Adrenal gland (tissue), 12 donors: ENCODE results near the gene TENT4A. TPM values are rescaled to one million over a fixed set of nuclear protein-coding genes. Genes with fewer than 3 reads are reported as not detected.
A peak's percentile ranks its signal among the peaks of the same experiment; 100 is the strongest.

Experiments
- DNase-seq, 7 donors: peaks; one replicate each; pipeline ENCODE4 v3.0.0-alpha.2; 2019 to 2020
- H3K27ac ChIP-seq, 5 donors: fragments of 200-600 bp; sonication (generic) in 4 of 5; 1 replicate in 3 of 5; 2 replicates in 2 of 5; pipeline versions ENCODE4 v1.5.1 to v1.8.0; 2016 to 2020; ENCODE audit warnings: mild to moderate bottlenecking in 1 of 5
- H3K27me3 ChIP-seq: fragments of 200-600 bp; 2 replicates; pipeline ENCODE4 v1.8.0; 2021
- H3K36me3 ChIP-seq, 2 donors: fragments of 200-600 bp; replicated peaks in 1 of 2; 1 replicate in 1 of 2; 2 replicates in 1 of 2; pipeline versions ENCODE4 v1.5.1 to v1.8.0; 2018 to 2022
- H3K4me1 ChIP-seq, 2 donors: fragments of 200-600 bp; replicated peaks in 1 of 2; 1 replicate in 1 of 2; 2 replicates in 1 of 2; pipeline versions ENCODE4 v1.5.1 to v1.8.0; 2018 to 2021
- H3K4me3 ChIP-seq, 4 donors: fragments of 200-600 bp; sonication (generic) in 3 of 4; one replicate each; pipeline ENCODE4 v1.5.1; 2016 to 2018
- H3K9me3 ChIP-seq, 3 donors: fragments of 200-600 bp; sonication (generic) in 1 of 3; replicated peaks in 1 of 3; 1 replicate in 2 of 3; 2 replicates in 1 of 3; pipeline versions ENCODE4 v1.5.1 to v1.8.0; 2016 to 2021
- POLR2A ChIP-seq, 2 donors: fragments of 450-650 bp; IDR thresholded peaks; one replicate each; pipeline ENCODE4 v1.6.1; 2017; ENCODE audit warnings: antibody characterized with exemption in 2 of 2, mild to moderate bottlenecking in 2 of 2, moderate library complexity in 1 of 2
- WGBS, 4 donors: extraction: QIAGEN DNeasy Blood & Tissue Kit in 2 of 4; methylation state at CpG; one replicate each; pipeline versions ENCODE4 v1.1.5 to v1.1.7; 2013 to 2017; 5-methylcytosine and 5-hydroxymethylcytosine counted together
- intact Hi-C, 2 donors: fragments of 100-400 bp; cut with DNase I; formaldehyde crosslinking; loops; one replicate each; pipeline versions ENCODE4 v1.14.1 to v1.15.0; 2022 to 2023
- polyA plus RNA-seq, 3 donors: library from polyadenylated mRNA; stranded (reverse); fragments of 200-250 nt in 2 of 3; fragments of 350-450 nt in 1 of 3; fragmentation: Illumina TruSeq in 1 of 3; extraction: RNeasy Lipid Tissue Mini Kit (QIAGEN cat#74804) in 1 of 3; gene quantifications; one replicate each; pipeline ENCODE4 v1.2.3, GENCODE V29; 2013 to 2014
- total RNA-seq, 9 donors: library from RNA; depleted of rRNA in 4 of 9; stranded (reverse); fragments of >200 nt in 4 of 9; fragments of 120-200 nt in 1 of 9; fragmentation: NEBNext Ultra II Directional in 1 of 9; extraction: Animal tissue kit (Norgen Biotek cat#: 25700) in 1 of 9; gene quantifications; one replicate each; pipeline versions ENCODE4 v1.1.0 to v1.2.4, GENCODE V29; 2013 to 2023
- TF ChIP-seq, protein P1 (sequence below), 6 experiments: fragments of 450-650 bp in 4 of 6; fragments of 200-600 bp in 2 of 6; sonication (generic) in 1 of 6; IDR thresholded peaks; 1 replicate in 5 of 6; 2 replicates in 1 of 6; pipeline versions ENCODE4 v1.5.1 to v1.8.0; 2016 to 2021; ENCODE audit warnings: antibody characterized with exemption in 6 of 6, mild to moderate bottlenecking in 2 of 6, moderate library complexity in 1 of 6
- donor health status: healthy with polysubstance abuse.
- donor health status: Bipolar disorder and iron deficiency.
- donor health status: DM: yes; HTN: yes; CAD: no.
- donor health status: DM: no; HTN: no; CAD: no.
- donor health status: DM: no; HTN: no; CAD: no.
- donor health status: DM: yes; HTN: yes; CAD: no.

Gene TENT4A
- total and polyA plus RNA-seq, 12 donors = 9.1 to 24.4 (median 14.4) TPM

DNA sequence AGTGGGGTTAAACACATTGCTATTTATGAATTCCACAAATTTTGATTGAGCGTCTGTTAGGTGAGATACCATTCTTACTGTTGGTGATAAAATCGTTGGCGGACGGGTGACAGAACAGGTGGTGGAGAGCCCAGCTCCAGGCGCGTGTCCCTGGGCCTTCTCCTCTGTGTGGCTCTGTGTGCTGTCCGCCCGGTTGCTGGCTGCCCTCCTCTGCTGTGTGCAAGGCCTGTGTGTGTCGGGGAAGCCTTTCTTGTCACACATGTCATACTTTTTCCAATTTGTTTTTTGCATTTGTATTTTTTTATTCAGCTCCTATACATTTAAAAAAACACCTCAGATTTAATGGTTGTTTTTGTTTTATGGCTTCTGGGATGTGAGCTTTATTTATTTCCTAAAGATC is 33.9 kb downstream of the TENT4A start:
- Histone ChIP-seq H3K4me3 (no peak overlapping the region), H3K27ac (no peak overlapping the region), H3K4me1 (no peaks in the 10 kb centered on the region), H3K36me3 (peaks cover 0 to 73% of the 10 kb centered on the region in 2 donors), H3K27me3 (no peaks in the 10 kb centered on the region), H3K9me3 (no peaks in the 10 kb centered on the region)
- intact Hi-C loops = loop anchor here (2.0 to 10.0 kb wide), 3 partner anchors 112 to 1252 kb away; partner anchors contain the start of genes NSUN2 (in 2 of the 2) and SRD5A1 (in 2 of the 2)
- TF ChIP-seq POLR2A (IDR thresholded peaks at IDR 0.05) = no peak
- TF ChIP-seq, protein P1, sequence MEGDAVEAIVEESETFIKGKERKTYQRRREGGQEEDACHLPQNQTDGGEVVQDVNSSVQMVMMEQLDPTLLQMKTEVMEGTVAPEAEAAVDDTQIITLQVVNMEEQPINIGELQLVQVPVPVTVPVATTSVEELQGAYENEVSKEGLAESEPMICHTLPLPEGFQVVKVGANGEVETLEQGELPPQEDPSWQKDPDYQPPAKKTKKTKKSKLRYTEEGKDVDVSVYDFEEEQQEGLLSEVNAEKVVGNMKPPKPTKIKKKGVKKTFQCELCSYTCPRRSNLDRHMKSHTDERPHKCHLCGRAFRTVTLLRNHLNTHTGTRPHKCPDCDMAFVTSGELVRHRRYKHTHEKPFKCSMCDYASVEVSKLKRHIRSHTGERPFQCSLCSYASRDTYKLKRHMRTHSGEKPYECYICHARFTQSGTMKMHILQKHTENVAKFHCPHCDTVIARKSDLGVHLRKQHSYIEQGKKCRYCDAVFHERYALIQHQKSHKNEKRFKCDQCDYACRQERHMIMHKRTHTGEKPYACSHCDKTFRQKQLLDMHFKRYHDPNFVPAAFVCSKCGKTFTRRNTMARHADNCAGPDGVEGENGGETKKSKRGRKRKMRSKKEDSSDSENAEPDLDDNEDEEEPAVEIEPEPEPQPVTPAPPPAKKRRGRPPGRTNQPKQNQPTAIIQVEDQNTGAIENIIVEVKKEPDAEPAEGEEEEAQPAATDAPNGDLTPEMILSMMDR (IDR thresholded peaks at IDR 0.05) = no peak
- 79 to 92% (median 87%) methylated on average over 9 of the region's 9 CpGs for WGBS, 4 donors
- DNase-seq = peak in 1 of 7 donors; percentile 18

DNA sequence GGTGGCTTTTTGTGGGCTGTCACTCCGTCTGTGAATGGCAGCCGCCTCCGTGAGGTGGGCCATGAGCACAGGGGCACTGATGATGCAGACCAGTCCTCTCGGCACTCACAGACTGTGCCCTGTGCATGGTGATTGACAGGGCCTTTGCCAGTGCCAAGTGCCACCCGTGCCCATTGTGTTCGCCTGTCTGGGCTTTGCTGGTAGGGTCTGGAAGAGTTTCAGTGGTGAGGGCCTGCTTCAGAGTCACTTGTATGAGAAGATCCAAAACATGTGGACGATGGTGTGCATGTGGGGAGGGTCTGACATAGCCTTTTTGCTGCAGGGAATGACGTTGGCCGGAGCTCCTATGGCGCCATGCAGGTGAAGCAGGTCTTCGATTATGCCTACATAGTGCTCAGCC is 34.9 kb downstream of the TENT4A start:
- Histone ChIP-seq H3K9me3 (no peaks in the 10 kb centered on the region), H3K36me3 (peaks cover 0 to 73% of the 10 kb centered on the region in 2 donors), H3K4me3 (no peak overlapping the region), H3K4me1 (no peaks in the 10 kb centered on the region), H3K27me3 (no peaks in the 10 kb centered on the region), H3K27ac (no peak overlapping the region)
- DNase-seq = no peak
- intact Hi-C loops = loop anchor here (10.0 kb wide), 2 partner anchors 113 to 1253 kb away; partner anchors contain the start of genes NSUN2 (in 1 of the 2) and SRD5A1 (in 1 of the 2)
- WGBS, 4 donors = 90 to 97% (median 92%) methylated on average over 9 to 11 of the region's 11 CpGs
- no peak for TF ChIP-seq POLR2A (IDR thresholded peaks at IDR 0.05)
- TF ChIP-seq, protein P1 (IDR thresholded peaks at IDR 0.05) = no peak

DNA sequence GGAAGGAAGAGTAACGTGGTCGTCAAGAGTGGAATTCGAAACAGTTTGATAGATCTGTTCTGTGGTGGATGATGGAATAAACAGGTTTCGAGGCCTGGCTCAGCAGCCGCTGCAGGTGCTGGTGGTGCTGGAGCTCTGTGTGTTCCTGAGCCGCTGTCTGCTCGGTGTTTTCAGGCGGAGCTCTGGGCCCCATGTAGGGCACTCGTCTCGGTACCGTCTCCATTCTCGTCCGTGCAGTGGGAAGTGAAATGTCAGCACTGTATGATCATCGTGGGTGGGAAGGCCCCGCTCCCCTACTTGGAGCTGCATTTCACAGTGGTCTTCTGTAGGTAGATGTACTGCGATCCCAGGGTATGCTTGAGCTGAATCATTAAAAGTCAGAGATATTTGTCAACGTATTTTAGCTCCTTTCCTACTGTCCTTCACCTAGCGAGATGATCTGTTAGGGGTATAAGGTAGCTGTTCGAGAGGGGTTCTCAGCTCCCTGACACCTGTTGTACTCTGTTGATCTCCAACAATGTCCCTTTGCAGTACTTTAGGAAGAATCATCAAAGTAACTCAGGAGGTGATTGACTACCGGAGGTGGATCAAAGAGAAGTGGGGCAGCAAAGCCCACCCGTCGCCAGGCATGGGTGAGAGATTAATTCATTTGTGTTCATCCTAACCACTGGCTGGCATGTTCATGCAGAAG is 35.9 kb downstream of the TENT4A start:
- Histone ChIP-seq H3K4me3 (no peak overlapping the region), H3K36me3 (peaks cover 0 to 75% of the 10 kb centered on the region in 2 donors), H3K27me3 (no peaks in the 10 kb centered on the region), H3K4me1 (no peaks in the 10 kb centered on the region), H3K27ac (no peak overlapping the region), H3K9me3 (no peaks in the 10 kb centered on the region)
- intact Hi-C loops = loop anchor here (10.0 kb wide), 2 partner anchors 114 to 1254 kb away; partner anchors contain the start of genes NSUN2 (in 1 of the 2) and SRD5A1 (in 1 of the 2)
- no peak for TF ChIP-seq POLR2A (IDR thresholded peaks at IDR 0.05)
- TF ChIP-seq, protein P1 (IDR thresholded peaks at IDR 0.05) = no peak
- no peak for DNase-seq
- WGBS, 4 donors = 91 to 94% (median 92%) methylated on average over 22 of the region's 22 CpGs

DNA sequence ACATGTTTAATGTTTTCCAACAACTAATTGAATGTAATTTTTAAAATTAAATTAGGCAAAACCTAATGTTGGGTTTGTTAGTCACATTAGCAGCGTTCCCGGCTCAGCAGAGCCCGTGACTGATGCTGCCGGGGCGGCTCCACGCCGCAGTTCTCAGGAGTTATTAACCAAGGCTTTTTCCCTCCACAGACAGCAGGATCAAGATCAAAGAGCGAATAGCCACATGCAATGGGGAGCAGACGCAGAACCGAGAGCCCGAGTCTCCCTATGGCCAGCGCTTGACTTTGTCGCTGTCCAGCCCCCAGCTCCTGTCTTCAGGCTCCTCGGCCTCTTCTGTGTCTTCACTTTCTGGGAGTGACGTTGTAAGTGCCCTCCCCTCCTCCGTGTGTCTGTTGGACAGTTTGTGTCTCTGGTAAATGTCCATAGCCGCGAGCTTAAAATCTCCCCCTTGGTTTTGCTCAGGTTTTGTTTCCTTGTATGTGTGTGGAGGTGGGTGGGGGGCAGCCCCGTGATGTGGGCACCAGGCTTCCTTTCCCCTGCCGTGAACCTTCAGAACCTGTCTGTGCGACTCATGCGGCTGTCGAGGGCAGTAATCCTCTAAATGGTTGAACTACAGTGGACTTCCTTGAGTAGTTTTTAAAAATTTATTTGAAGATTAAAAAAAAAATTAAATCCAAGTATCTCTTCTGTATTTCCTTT is 37.1 kb downstream of the TENT4A start:
- no peaks in the 10 kb centered on the region for H3K9me3 ChIP-seq
- H3K4me3 ChIP-seq = no peak overlapping the region
- no peak for TF ChIP-seq POLR2A (IDR thresholded peaks at IDR 0.05)
- TF ChIP-seq, protein P1 (IDR thresholded peaks at IDR 0.05) = no peak
- no peak for DNase-seq
- H3K27ac ChIP-seq = no peak overlapping the region
- no peaks in the 10 kb centered on the region for H3K4me1 ChIP-seq
- no peaks in the 10 kb centered on the region for H3K27me3 ChIP-seq
- peaks cover 0 to 86% of the 10 kb centered on the region in 2 donors for H3K36me3 ChIP-seq
- intact Hi-C loops = no loop called here
- WGBS, 4 donors = 88 to 93% (median 92%) methylated on average over 23 of the region's 23 CpGs
